Colonic mucosa (tissue), 4 donors: ENCODE results near the gene DMRTC2. TPM values are rescaled to one million over a fixed set of nuclear protein-coding genes. Genes with fewer than 3 reads are reported as not detected.
A peak's percentile ranks its signal among the peaks of the same experiment; 100 is the strongest.

ENCODE experiments used
- DNase-seq: peaks from one replicate; pipeline ENCODE4 v3.0.0-alpha.2; 2020
- H3K27ac ChIP-seq: fragments of 200-600 bp; one replicate; pipeline ENCODE4 v1.8.0; 2021
- H3K27me3 ChIP-seq: fragments of 200-600 bp; one replicate; pipeline ENCODE4 v1.8.0; 2021
- H3K36me3 ChIP-seq: fragments of 200-600 bp; one replicate; pipeline ENCODE4 v1.8.0; 2021
- H3K4me1 ChIP-seq: fragments of 200-600 bp; one replicate; pipeline ENCODE4 v1.8.0; 2021; ENCODE audit warnings: mild to moderate bottlenecking
- H3K4me3 ChIP-seq: fragments of 200-600 bp; one replicate; pipeline ENCODE4 v1.8.0; 2021
- H3K9ac ChIP-seq, 2 donors: one replicate each; pipeline ENCODE4 v1.7.0; 2013; ENCODE audit warnings: control low read depth in 2 of 2, low read depth in 2 of 2, low read length in 2 of 2
- H3K9me3 ChIP-seq: fragments of 200-600 bp; one replicate; pipeline ENCODE4 v1.8.0; 2021
- intact Hi-C: fragments of 100-400 bp; cut with DNase I; formaldehyde crosslinking; loops from one replicate; pipeline ENCODE4 v1.14.1; 2022
- total RNA-seq, 2 donors: library from RNA; stranded (reverse); fragmentation: NEBNext Ultra II Directional in 1 of 2; extraction: Animal tissue kit (Norgen Biotek cat#: 25700) in 1 of 2; gene quantifications; one replicate each; pipeline ENCODE4 v1.2.1, GENCODE V29; 2021
- TF ChIP-seq, protein P1 (sequence below): fragments of 200-600 bp; IDR thresholded peaks from one replicate; pipeline ENCODE4 v1.8.0; 2022; ENCODE audit warnings: antibody characterized with exemption, mild to moderate bottlenecking
- donor health status: healthy.
- donor health status: DM: no; HTN: no; CAD: no.
- donor health status: DM: no; HTN: no; CAD: no.

The DMRTC2 gene
- total RNA-seq, 2 donors from 2014 or later = not detected

DNA sequence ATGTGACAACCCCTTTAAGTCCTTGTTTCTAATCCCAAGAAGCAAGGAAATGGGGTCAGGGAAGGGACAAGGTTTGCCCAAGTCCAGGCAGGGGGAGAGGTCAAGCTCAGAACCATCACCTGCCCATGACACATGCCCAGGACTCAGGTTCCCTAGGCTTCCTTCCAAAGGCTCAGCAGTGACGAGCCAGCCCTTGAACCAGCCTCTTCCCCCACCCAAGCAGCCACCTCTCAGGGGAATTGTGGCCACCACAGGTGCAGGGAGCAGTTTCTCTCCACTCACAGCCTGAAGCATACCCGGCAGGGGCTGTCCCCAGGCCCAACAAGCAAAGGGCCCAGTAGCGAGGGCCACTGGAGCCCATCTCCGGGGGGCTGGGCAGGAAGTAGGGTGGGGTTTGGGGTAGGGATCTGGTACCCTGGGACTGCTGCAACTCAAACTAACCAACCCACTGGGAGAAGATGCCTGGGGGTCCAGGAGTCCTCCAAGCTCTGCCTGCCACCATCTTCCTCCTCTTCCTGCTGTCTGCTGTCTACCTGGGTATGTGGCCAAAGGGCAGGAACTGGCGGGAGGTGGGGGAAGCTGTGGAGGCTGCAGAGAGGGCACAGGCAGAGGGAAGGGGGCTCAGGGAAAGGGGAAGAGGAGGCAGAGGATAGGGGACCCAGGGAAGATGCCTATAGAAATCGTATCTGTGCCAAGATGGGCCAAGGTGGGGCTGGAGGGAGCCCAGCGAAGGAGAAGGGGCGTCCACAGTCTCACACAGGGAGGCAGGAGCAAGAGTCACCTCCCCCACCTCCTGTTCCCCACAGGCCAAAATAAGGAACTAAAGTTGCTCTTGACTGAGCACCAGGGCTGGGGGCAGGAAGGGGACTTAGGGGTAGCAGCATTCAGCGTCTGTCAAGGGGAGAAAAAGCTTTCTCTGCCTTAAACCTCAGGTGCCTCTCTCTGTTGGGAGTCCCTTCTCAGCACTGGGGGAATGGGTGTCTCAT, 32.3 kb downstream of the DMRTC2 start, which contains the start of gene CD79A:
Gene CD79A (plus strand): TSS at position 433 of the 986 bp plus-strand sequence. CDS start 26 bp downstream, at position 459.
- TF ChIP-seq, protein P1, sequence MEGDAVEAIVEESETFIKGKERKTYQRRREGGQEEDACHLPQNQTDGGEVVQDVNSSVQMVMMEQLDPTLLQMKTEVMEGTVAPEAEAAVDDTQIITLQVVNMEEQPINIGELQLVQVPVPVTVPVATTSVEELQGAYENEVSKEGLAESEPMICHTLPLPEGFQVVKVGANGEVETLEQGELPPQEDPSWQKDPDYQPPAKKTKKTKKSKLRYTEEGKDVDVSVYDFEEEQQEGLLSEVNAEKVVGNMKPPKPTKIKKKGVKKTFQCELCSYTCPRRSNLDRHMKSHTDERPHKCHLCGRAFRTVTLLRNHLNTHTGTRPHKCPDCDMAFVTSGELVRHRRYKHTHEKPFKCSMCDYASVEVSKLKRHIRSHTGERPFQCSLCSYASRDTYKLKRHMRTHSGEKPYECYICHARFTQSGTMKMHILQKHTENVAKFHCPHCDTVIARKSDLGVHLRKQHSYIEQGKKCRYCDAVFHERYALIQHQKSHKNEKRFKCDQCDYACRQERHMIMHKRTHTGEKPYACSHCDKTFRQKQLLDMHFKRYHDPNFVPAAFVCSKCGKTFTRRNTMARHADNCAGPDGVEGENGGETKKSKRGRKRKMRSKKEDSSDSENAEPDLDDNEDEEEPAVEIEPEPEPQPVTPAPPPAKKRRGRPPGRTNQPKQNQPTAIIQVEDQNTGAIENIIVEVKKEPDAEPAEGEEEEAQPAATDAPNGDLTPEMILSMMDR = no peak
- Histone ChIP-seq H3K9ac (peak within 1 kb of the TSS; percentile 40 to 60), H3K4me1 (no peaks in the 10 kb centered on the region), H3K27me3 (no peaks in the 10 kb centered on the region), H3K4me3 (no peak within 1 kb of the TSS), H3K27ac (peak within 1 kb of the TSS; percentile 6), H3K36me3 (no peaks in the 10 kb centered on the region), H3K9me3 (no peaks in the 10 kb centered on the region)
- DNase-seq = no peak
- intact Hi-C loops = no loop called here

DNA sequence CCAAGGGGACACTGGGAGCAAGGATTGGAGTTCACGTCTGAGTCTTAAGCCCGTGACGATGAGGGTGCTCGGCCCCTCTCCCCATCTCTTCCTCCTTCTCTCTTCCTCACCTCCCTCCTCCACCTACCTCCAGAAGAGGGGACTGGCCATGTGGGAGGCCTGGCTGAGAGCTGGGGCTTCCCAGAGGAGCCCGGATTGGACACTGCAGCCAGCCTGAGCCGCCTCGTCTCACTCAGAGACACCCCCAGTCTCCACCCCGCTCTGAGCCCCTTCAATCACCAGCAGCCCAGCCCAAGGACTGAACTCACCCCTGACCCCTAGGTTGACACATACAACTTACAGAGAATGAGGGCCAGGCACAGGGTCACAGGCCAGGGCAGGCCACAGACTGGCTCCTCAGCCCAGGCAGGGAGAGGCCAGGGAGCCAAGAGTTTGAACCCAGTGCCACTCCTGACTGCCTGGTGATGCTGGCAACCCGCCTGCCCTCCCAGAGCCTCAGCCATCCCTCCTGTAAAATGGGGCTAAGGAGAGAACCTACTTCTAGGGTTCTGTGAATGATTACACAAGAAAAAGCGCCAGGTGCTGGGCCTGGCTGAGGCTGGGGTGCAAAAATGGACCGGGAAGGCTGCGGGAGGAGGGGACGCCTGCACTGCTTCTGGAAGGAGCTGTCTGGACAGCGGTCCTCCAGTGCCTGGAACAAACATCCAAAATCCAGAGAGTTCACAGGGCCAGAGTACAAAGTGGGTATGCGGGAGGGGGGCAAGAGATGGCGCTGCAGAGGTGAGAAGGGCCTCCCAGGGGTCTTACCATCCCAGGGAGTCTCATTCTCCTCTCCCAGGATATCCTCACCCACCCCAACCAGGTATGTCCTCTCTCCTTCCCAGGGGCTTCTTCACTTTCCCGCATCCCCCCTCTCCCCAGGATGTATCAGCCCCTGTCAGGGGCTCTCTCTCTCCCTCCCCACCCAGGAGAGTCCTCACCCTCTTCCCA, 33.4 kb downstream of the DMRTC2 start:
- Histone ChIP-seq H3K9ac (peak overlapping the region; percentile 40 to 43), H3K9me3 (no peaks in the 10 kb centered on the region), H3K4me3 (no peak overlapping the region), H3K4me1 (no peaks in the 10 kb centered on the region), H3K36me3 (no peaks in the 10 kb centered on the region), H3K27ac (no peak overlapping the region), H3K27me3 (no peaks in the 10 kb centered on the region)
- DNase-seq = no peak
- TF ChIP-seq, protein P1 = no peak
- intact Hi-C loops = no loop called here

DNA sequence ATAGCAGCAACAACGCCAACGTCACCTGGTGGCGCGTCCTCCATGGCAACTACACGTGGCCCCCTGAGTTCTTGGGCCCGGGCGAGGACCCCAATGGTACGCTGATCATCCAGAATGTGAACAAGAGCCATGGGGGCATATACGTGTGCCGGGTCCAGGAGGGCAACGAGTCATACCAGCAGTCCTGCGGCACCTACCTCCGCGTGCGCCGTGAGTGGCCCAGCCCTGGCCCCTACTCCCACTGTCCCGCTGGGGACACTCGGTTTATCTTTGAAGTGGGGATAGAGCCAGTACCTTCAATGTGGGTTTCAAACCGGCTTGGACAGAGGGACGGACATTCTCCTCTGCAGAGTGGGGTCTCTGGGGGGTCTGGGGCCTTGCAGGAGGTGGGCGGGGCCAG, 34.2 kb downstream of the DMRTC2 start:
- Histone ChIP-seq H3K9me3 (no peaks in the 10 kb centered on the region), H3K4me1 (no peaks in the 10 kb centered on the region), H3K9ac (no peak overlapping the region), H3K27me3 (no peaks in the 10 kb centered on the region), H3K4me3 (no peak overlapping the region), H3K36me3 (no peaks in the 10 kb centered on the region), H3K27ac (no peak overlapping the region)
- no peak for DNase-seq
- TF ChIP-seq, protein P1 = no peak
- intact Hi-C loops = no loop called here

DNA sequence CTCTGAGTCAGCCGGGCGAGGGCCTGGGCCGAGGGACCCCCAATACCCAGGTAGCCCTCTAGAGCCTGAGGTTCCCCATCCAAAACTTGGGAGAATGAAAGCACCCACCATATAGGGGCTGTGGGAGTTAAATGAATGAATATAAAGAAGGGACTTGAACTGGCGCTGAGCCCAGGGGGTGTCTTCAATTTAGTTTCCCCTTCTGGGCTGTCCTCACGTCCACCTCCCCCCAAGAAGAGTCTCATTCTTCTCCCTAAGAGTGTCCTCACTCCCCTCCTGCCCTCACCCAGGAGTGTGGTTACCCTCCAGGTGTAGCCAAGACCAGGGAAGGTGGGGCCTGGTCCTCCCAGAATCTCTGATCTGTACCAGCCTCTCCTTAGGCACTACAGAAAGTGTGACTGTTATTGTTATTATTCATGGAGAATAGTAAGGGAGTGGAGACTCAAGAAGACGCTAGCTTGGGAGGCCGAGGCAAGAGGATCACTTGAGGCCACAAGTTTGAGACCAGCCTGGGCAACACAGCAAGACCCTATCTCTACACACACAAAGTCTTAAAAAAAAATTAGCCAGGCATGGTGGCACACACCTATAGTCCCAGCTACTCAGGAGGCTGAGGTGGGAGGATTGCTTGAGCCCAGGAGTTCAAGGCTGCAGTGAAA, 35.0 kb downstream of the DMRTC2 start:
- DNase-seq = no peak
- Histone ChIP-seq H3K9me3 (no peaks in the 10 kb centered on the region), H3K4me3 (no peak overlapping the region), H3K36me3 (no peaks in the 10 kb centered on the region), H3K4me1 (no peaks in the 10 kb centered on the region), H3K27ac (no peak overlapping the region), H3K27me3 (no peaks in the 10 kb centered on the region), H3K9ac (no peak overlapping the region)
- TF ChIP-seq, protein P1 = no peak
- intact Hi-C loops = no loop called here

DNA sequence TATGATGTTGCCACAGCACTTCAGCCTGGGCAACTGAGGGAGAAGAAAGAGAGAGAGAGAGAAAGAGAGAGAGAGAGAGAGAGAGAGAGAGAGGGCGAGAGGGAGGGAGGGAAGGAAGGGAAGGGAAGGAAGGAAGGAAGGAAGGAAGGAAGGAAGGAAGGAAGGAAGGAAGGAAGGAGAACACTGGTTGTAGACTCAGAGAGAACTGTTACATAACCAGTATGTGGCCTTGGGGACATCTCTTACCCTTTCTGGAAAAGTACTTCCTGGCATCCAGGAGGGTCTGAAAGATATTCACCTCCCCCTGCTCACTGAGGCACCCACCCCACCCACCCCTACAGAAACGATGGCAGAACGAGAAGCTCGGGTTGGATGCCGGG, 35.5 kb downstream of the DMRTC2 start:
- TF ChIP-seq, protein P1 = no peak
- DNase-seq = no peak
- H3K9ac ChIP-seq = no peak overlapping the region
- intact Hi-C loops = no loop called here
- H3K4me1 ChIP-seq = no peaks in the 10 kb centered on the region
- H3K27me3 ChIP-seq = no peaks in the 10 kb centered on the region
- no peak overlapping the region for H3K27ac ChIP-seq
- no peaks in the 10 kb centered on the region for H3K9me3 ChIP-seq
- no peaks in the 10 kb centered on the region for H3K36me3 ChIP-seq
- no peak overlapping the region for H3K4me3 ChIP-seq
